K562 (cell line): Measurements from ENCODE around the gene PDLIM5. TPM values are rescaled to one million over a fixed set of nuclear protein-coding genes. Genes with fewer than 3 reads are reported as not detected.

Experiments
- ATAC-seq: fragments of 200-7000 bp; cut with Tn5 transposase; 3 replicates; pipeline ENCODE4 v1.9.1; 2020; ENCODE audit warnings: moderate library complexity
- BruUV-seq: library from RNA; stranded (reverse); fragments of 400-500 nt; replicated peaks from 2 replicates; lab custom pipeline; 2021; lab: Mats Ljungman, UMichigan
- CTCF ChIA-PET: fragments of 300-600 bp; formaldehyde crosslinking; extraction: SDS; loops from one replicate; lab custom pipeline; 2021; ENCODE audit warnings: low intra/inter-chr PET ratio; lab: Yijun Ruan, JAX
- POLR2A ChIA-PET: fragments of 300-600, 350-650 bp; sonication (Branson Sonifier 250); formaldehyde crosslinking; extraction: SDS; loops from one replicate; lab custom pipeline; 2021; ENCODE audit warnings: antibody characterized with exemption, inconsistent platforms; lab: Yijun Ruan, JAX
- DNase-seq, 4 experiments: peaks; one replicate each; pipeline versions ENCODE4 v3.0.0 to v3.0.0-alpha.2; 2011 to 2018; ENCODE audit warnings: low spot score in 3 of 4, mixed read lengths in 3 of 4; ENCODE audit errors: extremely low read depth in 1 of 4
- FAIRE-seq: peaks from 2 replicates; lab custom pipeline; 2011; peaks lifted over from hg19 to GRCh38; lab: Jason Lieb, UNC
- H2AFZ ChIP-seq: 2 replicates; pipeline ENCODE4 v1.6.0; 2011; ENCODE audit warnings: low read depth, low read length, control low read depth, inconsistent platforms
- H3K27ac ChIP-seq: fragments of 200-600 bp; 3 replicates; pipeline ENCODE4 v1.8.0; 2011; ENCODE audit warnings: low read depth, mild to moderate bottlenecking, control low read depth, inconsistent platforms, low read length, moderate library complexity, mixed read lengths; ENCODE audit errors: extremely low read depth
- H3K27me3 ChIP-seq, 2 experiments: fragments of 300-600 bp in 1 of 2; 2 replicates in 1 of 2; 3 replicates in 1 of 2; pipeline versions ENCODE4 v1.6.0 to v1.8.0; 2011; ENCODE audit warnings: inconsistent platforms in 2 of 2, low read length in 2 of 2, mild to moderate bottlenecking in 1 of 2, mixed read lengths in 1 of 2, moderate library complexity in 1 of 2; ENCODE audit not compliant: control insufficient read depth in 2 of 2, insufficient read depth in 2 of 2
- H3K36me3 ChIP-seq: fragments of 300-600 bp; 3 replicates; pipeline ENCODE4 v1.8.0; 2011; ENCODE audit warnings: mild to moderate bottlenecking, low read length, inconsistent platforms; ENCODE audit not compliant: control insufficient read depth, insufficient read depth
- H3K4me1 ChIP-seq, 2 experiments: fragments of 200-600 bp in 1 of 2; replicated peaks in 1 of 2; 2 replicates in 1 of 2; 3 replicates in 1 of 2; pipeline versions ENCODE4 v1.5.1 to v1.8.0; 2011; ENCODE audit warnings: inconsistent platforms in 2 of 2, low read length in 2 of 2, mild to moderate bottlenecking in 1 of 2, mixed read lengths in 1 of 2, moderate library complexity in 1 of 2; ENCODE audit not compliant: control insufficient read depth in 2 of 2, insufficient read depth in 2 of 2
- H3K4me2 ChIP-seq: 2 replicates; pipeline ENCODE4 v1.6.1; 2011; ENCODE audit warnings: low read length, control low read depth, inconsistent platforms, mixed read lengths; ENCODE audit not compliant: insufficient read depth
- H3K4me3 ChIP-seq: fragments of 200-600 bp; sonication (generic), shearing (Covaris generic); 2 replicates; pipeline ENCODE4 v1.5.1; 2016; ENCODE audit warnings: control low read depth, inconsistent platforms
- H3K79me2 ChIP-seq: fragments of 200-600 bp; 3 replicates; pipeline ENCODE4 v1.8.0; 2011; ENCODE audit warnings: low read length, inconsistent platforms; ENCODE audit not compliant: control insufficient read depth, insufficient read depth
- H3K9ac ChIP-seq, 2 experiments: 2 replicates each; pipeline versions ENCODE4 v1.6.0 to v1.6.1; 2011; ENCODE audit warnings: low read depth in 2 of 2, low read length in 2 of 2, control low read depth in 1 of 2, inconsistent platforms in 1 of 2, mild to moderate bottlenecking in 1 of 2, mixed read lengths in 1 of 2; ENCODE audit not compliant: insufficient read depth in 1 of 2
- H3K9me1 ChIP-seq: one replicate; pipeline ENCODE4 v1.6.0; 2011; ENCODE audit warnings: inconsistent platforms, mild to moderate bottlenecking, low read length, moderate library complexity; ENCODE audit not compliant: control insufficient read depth, insufficient read depth
- H3K9me3 ChIP-seq: replicated peaks from 2 replicates; pipeline ENCODE4 v1.5.1; 2011; ENCODE audit warnings: low read depth, low read length, inconsistent platforms; ENCODE audit not compliant: control insufficient read depth, insufficient read depth
- H4K20me1 ChIP-seq: replicated peaks from 2 replicates; pipeline ENCODE4 v1.6.1; 2011; ENCODE audit warnings: low read length, inconsistent platforms, mixed read lengths; ENCODE audit not compliant: control insufficient read depth, insufficient read depth
- BHLHE40 ChIP-seq: IDR thresholded peaks from 2 replicates; pipeline ENCODE4 v1.6.1; 2011; ENCODE audit warnings: low read length, improper control_type of control experiment
- HMG20A ChIP-seq: fragments of 450-650 bp; formaldehyde crosslinking; conservative IDR thresholded peaks from 2 replicates; pipeline ENCODE4 v1.4.0; 2020; ENCODE audit warnings: mild to moderate bottlenecking, mixed read lengths
- MCM7 ChIP-seq, 2 experiments: fragments of 450-650 bp; IDR thresholded peaks; 2 replicates each; pipeline ENCODE4 v1.6.1; 2016 to 2018
- MECOM ChIP-seq: fragments of 250-450 bp; sonication (Bioruptor Pico); IDR thresholded peaks from 2 replicates; pipeline ENCODE4 v1.8.0; 2022; ENCODE audit warnings: inconsistent platforms
- NCOA4 ChIP-seq: fragments of 450-650 bp; IDR thresholded peaks from 2 replicates; pipeline ENCODE4 v1.6.1; 2018; ENCODE audit warnings: mild to moderate bottlenecking; ENCODE audit not compliant: partially characterized antibody
- NFIC ChIP-seq: fragments of 450-650 bp; IDR thresholded peaks from 2 replicates; pipeline ENCODE4 v1.6.1; 2017; ENCODE audit warnings: mild to moderate bottlenecking, inconsistent platforms
- NFRKB ChIP-seq: fragments of 450-650 bp; IDR thresholded peaks from 2 replicates; pipeline ENCODE4 v1.6.1; 2016; ENCODE audit warnings: low read depth
- TFE3 ChIP-seq: fragments of 450-650 bp; formaldehyde crosslinking; IDR thresholded peaks from 2 replicates; pipeline ENCODE4 v1.4.0; 2020; ENCODE audit warnings: mild to moderate bottlenecking, mixed read lengths
- TOE1 ChIP-seq, 2 experiments: fragments of 450-650 bp in 1 of 2; sonication (generic) in 1 of 2; formaldehyde crosslinking in 1 of 2; IDR thresholded peaks; 2 replicates each; pipeline versions ENCODE4 v1.7.1 to v1.8.0; 2016 to 2022; ENCODE audit warnings: borderline replicate concordance in 2 of 2, mild to moderate bottlenecking in 2 of 2, antibody characterized with exemption in 1 of 2, inconsistent platforms in 1 of 2, low read depth in 1 of 2, missing genetic modification reagents in 1 of 2, moderate library complexity in 1 of 2
- USF2 ChIP-seq: sonication (generic); formaldehyde crosslinking; IDR thresholded peaks from 2 replicates; pipeline ENCODE4 v1.5.0; 2020; ENCODE audit warnings: missing genetic modification reagents
- ZFPM2 ChIP-seq: fragments of 250-450 bp; sonication (Bioruptor Pico); IDR thresholded peaks from 2 replicates; pipeline ENCODE4 v1.5.1; 2022; ENCODE audit warnings: mild to moderate bottlenecking
- ZNF584 ChIP-seq: fragments of 200-800 bp; sonication (Bioruptor generic); IDR thresholded peaks from 2 replicates; pipeline ENCODE4 v1.6.1; 2016; ENCODE audit warnings: low read depth, mild to moderate bottlenecking, missing genetic modification characterization, missing compliant biosample characterization
- ZNF592 ChIP-seq: fragments of 450-650 bp; IDR thresholded peaks from 2 replicates; pipeline ENCODE4 v1.6.1; 2017; ENCODE audit warnings: antibody characterized with exemption, mild to moderate bottlenecking
- WGBS: fragments of 100-300 bp; shearing (Covaris generic); methylation state at CpG from one replicate; pipeline ENCODE4 v1.1.6; 2016; ENCODE audit warnings: low coverage, mixed read lengths; ENCODE audit not compliant: insufficient coverage; ENCODE audit errors: missing lambda C conversion rate; 5-methylcytosine and 5-hydroxymethylcytosine counted together
- in situ Hi-C: fragments of 300-500 bp; cut with MboI; formaldehyde crosslinking; loops from 4 replicates; pipeline ENCODE4 v1.15.0; 2018; ENCODE audit warnings: inconsistent platforms, mixed read lengths
- intact Hi-C: fragments of 100-400 bp; cut with micrococcal nuclease; formaldehyde crosslinking; loops from 2 replicates; pipeline ENCODE4 v1.14.2; 2022
- polyA plus RNA-seq, 8 experiments: library from polyadenylated mRNA; depleted of rRNA in 4 of 8; stranded (reverse) in 5 of 8; unstranded in 3 of 8; fragments of >200 nt; fragmentation: Nextera tagmentation in 2 of 8; fragmentation: Illumina TruSeq in 1 of 8; extraction: Ambion mirVana in 2 of 8; extraction: Trizol in 1 of 8; gene quantifications; 2 replicates each; pipeline versions ENCODE4 v1.2.1 to v1.2.3, GENCODE V29; 2011 to 2014; ENCODE audit warnings: inconsistent platforms in 1 of 8, missing spikeins in 1 of 8
- total RNA-seq, 7 experiments: library from RNA; depleted of rRNA in 6 of 7; stranded (reverse); fragments of >200 nt in 6 of 7; fragmentation: Illumina TruSeq in 2 of 7; extraction: Trizol in 2 of 7; gene quantifications; 2 replicates each; pipeline versions ENCODE4 v1.2.1 to v1.2.3, GENCODE V29; 2011 to 2021; ENCODE audit warnings: low replicate concordance in 1 of 7

Gene PDLIM5
- total and polyA plus RNA-seq, 9 of the 15 experiments (the other 6 are each of a cell fraction or from before 2014, with no cell fraction given) = 36.9 to 127 (median 62.5) TPM

- ChIA-PET POLR2A (no interaction called here), CTCF (no interaction called here)
- Histone ChIP-seq H3K27ac (peak overlapping the region; percentile 86), H3K9ac (peak overlapping the region in 1 of 2 experiments; percentile 73; a peak in 2 of 4 replicates), H4K20me1 (no peaks in the 10 kb centered on the region), H3K36me3 (no peaks in the 10 kb centered on the region), H3K27me3 (no peaks in the 10 kb centered on the region), H2AFZ (peak overlapping the region; percentile 80), H3K4me3 (no peak overlapping the region), H3K9me1 (no peaks in the 10 kb centered on the region), H3K79me2 (peaks cover 76% of the 10 kb centered on the region), H3K9me3 (no peaks in the 10 kb centered on the region), H3K4me1 (peaks cover 0 to 22% of the 10 kb centered on the region in 2 experiments; a peak in 3 of 5 replicates), H3K4me2 (peak overlapping the region; percentile 66)
- DNase-seq (peak in 3 of 4 experiments; percentile 23 to 32 (median 27)), ATAC-seq (peak; percentile 41), FAIRE-seq (no peak)
- in situ Hi-C loops (no loop called here), intact Hi-C loops (loop anchor here (5.0 kb wide), 2 partner anchors 47 to 67 kb away; no protein-coding TSS in a partner anchor)
- BruUV-seq = no TSS peak
- 25% methylated on average over 2 of the region's 2 CpGs for WGBS
- TF ChIP-seq MECOM (CRISPR knock-in tag) = no peak
- TF ChIP-seq HMG20A = no peak
- peak; percentile 93 for TF ChIP-seq TOE1 (IDR thresholded peaks at IDR 0.05; ENCODE audit: borderline replicate concordance)
- no peak for TF ChIP-seq TOE1 (CRISPR knock-in tag; IDR thresholded peaks at IDR 0.05; ENCODE audit: borderline replicate concordance, low read depth)
- peak; percentile 36; the same call in 1 of the 2 replicates for TF ChIP-seq BHLHE40
- peak; percentile 49; the same call in 1 of the 2 replicates for TF ChIP-seq NFRKB
- TF ChIP-seq NCOA4 = no peak
- peak; percentile 71; the same call in 1 of the 2 replicates for TF ChIP-seq USF2 (CRISPR knock-in tag)
- TF ChIP-seq MCM7 (IDR thresholded peaks at IDR 0.05) = no peak
- TF ChIP-seq ZNF592 = peak; percentile 62; the same call in 1 of the 2 replicates
- peak; percentile 1; the same call in 1 of the 2 replicates for TF ChIP-seq NFIC
- TF ChIP-seq ZNF584 (CRISPR knock-in tag) = no peak
- TF ChIP-seq ZFPM2 = no peak
- peak; percentile 89 for TF ChIP-seq TFE3 (CRISPR knock-in tag)
Observed at GRCh38 chr4:94484818-94485217, 33.1 kb downstream of the PDLIM5 start.
